Suppressor macrophage treated with lipopolysaccharide for 4 hours (primary cell): ENCODE results near the gene NDE1.
"Not testable (repeated sequence)": the region's sequence is repeated elsewhere in the genome, so short reads cannot be mapped to it uniquely, and the experiment has no call there.

Experiments used
- DNase-seq: peaks from one replicate; pipeline ENCODE4 v3.0.0-alpha.2; 2020

Gene NDE1

DNA sequence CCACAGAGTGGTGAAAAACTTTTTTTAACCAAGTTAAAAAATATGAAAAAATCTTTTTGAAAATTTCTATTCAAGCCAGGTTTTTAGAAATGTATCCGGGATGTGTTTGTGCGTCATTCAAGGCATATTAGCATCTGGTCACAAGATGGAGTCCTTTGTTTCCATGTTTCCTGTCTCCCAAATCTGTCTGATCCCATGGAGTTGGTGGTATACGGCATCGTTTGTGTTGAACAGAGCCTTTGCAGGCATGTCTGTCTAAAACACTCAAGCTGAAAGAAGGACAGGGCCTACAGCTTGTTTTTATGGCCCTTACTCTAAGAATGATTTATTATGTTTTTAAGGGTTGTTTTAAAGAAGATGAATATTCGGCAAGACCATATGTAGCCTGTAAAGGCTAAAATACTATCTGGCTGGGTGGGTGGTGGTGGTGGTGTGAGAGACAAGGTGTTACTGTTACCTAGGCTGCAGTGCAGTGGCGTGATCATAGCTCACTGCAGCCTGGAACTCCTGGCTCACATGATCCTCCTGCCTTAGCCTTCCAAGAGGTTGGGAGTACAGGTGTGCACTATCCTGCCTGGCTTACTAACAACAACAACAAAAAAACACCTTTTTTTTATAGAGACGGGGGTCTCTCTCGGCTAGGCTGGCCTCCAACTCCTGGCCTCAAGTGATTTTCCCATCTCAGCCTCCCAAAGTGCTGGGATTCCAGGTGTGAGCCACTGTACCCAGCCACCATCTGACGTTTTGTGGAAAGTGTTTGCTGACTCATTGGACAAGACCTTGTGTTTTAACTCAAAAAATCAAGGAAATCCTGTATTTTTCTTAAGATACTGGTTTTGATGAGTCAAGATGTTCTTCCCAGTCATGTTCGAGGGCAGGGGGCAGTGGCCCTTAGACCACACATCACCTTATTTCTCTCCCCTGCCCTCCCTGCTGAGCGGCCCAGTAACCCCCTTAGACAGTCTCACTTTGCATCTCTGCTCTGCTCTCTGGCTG is 52.2 kb downstream of the NDE1 start:
- no peak for DNase-seq

DNA sequence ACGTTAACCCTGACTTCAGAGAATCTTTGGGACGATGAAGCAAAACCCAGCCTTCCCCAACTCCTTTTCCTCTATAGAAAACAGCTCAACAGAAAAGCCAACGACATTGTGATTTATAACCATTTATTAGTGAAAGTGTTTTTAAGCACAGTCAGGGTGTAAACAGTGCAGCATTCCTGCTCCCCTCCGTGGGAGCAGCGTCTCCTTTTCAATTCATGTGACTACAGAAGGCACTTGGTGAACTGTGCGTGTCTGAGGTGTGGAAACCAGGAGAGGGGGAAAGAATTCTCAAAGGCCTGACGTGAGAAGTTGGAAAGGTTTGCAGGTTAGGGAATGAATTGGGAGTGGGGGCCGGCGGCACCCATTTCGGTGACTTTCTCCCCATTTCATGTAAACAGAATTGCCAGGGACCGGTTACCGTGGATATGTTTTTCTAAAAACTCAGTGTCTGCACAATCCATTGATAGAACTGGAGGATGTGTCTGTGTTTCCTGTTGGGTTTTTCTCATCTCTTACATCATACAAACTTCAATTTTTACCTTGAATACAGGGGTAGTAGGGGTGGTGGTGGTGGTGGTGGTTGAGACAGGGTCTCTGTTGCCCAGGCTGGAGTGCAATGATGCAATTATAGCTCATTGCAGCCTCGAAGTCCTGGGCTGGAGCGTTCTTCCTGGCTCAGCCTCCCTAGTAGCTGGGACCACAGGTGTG is 53.1 kb downstream of the NDE1 start:
- no peak for DNase-seq

DNA sequence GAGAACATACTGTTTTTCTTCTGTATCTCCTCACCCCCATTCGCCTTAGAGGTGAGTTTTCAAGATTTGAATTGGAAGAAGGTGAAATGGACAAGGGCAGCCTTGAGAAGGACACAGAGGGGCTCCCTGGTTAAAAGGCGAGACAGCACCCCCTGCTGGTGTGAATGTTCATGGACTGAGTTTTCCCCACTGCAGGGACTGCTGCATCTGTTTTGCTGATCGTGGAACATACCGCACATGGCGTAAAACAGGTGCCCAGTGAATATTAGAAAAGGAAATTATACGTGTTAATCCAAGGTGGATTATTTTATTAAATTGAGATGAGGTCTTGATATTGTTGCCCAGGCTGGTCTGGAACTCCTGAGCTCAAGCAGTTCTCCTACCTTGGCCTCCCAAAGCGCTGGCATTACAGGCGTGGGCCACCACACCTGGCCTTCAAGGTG is 54.5 kb downstream of the NDE1 start:
- peak; percentile 78 for DNase-seq

DNA sequence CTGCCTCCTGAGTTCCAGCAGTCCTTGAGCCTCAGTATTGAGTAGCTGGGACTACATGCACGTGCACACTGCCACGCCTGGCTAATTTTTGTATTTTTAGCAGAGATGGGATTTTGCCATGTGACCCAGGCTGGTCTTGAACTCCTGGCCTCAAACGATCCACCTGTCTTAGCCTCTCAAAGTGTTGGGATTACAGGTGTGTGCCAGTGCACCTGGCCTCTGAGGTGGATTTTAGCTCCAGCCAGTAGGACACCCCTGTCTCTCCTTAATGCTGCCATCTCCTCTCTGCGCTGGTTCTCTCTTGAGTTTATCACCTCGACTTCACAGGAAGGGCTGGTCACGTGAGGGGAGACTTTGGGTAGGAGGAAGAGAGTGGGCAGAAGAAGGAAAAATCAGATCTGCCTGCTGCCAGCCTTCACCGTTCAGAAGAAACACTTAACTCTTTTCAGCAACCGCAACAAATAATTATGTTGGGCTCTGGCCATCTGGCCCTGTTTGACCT is 55.1 kb downstream of the NDE1 start:
- DNase-seq, result no peak

DNA sequence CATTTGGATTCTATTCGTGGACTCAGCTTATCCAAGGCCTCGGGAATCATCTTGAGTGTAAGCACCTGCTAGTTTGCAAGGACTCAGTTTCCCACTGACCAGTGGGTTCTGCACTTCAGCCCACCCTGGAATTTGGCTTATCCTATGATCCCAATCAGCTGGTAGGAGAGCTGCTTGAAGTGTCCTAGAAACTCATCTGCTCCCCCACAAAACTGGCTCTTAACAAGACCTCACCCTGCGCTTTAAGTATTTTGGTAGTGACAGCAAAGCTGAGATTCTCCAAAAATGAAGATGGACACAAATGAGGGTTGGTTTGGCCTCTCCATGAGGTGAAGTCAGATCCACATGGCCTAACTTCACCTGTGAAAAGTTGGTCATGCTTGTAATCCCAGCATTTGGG is 57.3 kb downstream of the NDE1 start:
- DNase-seq, result no peak

DNA sequence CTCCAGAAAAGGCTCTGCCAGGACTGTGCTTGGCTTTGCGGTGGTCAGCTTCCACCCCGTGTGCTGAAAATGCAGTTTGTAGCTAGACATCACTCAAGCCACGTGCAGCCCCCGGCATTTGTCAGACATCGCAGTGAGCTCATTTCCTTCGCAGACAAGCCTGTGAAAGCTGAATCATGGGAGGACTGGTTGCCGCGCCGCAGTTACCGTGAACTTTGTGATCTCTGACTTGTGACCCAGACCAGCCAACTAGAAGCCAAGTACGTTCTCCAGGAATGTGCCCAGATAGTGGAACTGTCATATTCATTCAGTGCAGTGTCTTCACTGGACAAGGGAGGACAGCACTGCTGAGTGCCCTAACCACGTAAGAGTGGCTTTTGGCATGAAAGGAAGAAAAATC is 58.1 kb downstream of the NDE1 start:
- no peak for DNase-seq

DNA sequence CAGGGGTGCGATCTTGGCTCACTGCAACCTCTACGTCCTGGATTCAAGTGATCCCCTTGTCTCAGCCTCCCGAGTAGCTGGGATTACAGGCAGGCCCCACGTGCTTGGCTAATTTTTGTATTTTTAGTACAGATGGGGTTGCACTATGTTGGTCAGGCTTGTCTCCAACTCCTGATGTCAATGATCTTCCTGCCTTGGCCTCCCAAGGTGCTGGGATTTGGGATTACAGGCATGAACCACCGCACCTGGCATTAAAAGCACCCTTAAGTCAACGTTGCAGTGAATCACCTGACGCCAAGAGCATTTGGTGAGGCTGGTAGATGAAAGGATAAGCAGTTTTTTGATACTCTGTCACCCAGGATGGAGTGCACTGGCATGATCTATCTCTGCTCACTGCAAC is 59.0 kb downstream of the NDE1 start:
- DNase-seq, result no peak

DNA sequence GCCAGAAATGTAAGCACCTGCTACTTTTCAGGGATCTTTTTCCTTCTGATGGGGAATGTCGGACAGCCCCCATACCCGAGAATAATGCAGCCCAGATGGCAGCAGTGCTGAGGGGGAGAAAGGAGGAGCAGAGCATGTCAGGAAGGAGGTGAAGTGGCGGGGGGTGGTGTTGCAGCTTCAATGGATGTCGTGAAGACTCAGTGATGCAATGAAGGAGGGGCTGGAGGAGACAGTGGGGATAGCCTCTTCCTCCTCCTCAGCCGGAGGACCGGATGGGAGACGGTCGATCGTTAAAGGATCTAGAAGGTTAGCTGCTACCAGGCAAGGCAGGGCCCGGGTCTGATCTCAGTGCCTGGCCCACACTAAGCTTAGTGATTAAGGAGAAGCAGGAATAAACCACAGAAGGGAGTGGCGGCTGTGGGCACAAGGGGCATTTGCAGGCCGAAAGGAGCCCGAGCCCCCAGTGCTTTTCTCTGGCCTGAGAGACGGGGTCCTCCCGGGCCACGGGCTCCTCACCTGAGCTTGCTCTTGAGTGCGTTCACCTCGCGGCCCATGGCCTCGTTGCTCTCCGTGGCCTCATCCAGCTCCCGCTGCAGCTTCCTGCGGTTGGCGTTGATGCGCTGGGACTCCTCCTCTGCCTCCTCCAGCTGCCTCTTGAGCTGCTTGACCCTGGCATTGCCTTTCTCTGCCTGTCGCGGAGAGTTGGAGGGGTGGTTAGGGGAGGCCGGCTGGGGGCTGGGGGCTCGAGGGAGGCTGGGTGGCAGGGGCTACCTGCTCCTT is 64.5 kb downstream of the NDE1 start:
- no peak for DNase-seq

DNA sequence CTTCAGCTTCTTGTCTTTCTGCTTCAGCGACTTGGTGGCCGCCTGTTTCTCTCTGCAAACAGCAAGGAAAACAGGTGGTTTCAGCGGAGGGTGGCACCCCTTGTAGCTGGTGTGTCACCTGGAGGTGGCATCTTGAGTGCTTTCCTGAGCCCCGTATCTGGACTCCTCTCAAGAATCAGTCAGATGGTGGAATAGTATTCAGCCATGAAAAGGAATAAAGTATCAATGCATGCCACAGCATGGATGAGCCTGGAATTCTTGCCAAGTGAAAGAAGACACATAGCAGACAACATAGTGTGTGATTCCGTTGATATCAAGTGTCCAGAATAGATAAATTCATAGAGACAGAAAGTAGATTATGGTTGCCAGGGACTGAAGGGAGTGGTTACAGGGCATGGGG is 65.2 kb downstream of the NDE1 start:
- DNase-seq, result no peak

DNA sequence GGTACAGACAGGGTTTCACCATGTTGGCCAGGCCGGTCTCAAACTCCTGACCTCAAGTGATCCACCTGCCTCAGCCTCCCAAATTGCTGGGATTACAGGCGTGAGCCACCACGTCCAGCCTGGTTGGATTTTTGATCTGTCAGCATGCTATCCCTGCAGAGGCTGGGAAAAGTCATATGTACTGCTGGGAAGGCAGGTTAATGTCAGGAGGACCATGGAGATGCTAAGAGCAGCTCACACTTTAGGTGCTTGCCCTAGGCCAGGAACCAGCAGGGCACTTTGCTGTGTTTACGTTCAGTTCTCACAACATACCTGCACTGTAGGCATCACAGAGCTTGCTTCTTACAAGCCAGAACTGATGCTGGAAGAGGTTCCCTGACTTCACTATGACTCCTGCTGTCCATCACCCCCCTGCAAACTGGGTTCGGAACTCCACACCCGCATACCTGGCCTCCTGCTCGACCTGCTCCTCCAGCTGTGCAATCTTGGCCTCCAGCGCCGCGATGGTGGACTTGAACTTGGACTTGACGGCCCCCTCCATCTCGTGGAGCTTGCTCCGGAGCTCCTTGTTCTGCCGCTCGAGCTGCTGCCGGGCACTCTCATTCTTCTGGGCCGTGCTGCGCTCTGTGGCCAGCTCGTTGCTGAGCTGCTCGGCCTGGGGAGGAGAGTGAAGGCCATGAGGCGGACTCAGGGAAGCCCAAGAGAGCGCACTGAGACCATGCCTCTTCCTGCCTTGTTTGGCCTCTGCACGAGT is 66.8 kb downstream of the NDE1 start:
- no peak for DNase-seq

DNA sequence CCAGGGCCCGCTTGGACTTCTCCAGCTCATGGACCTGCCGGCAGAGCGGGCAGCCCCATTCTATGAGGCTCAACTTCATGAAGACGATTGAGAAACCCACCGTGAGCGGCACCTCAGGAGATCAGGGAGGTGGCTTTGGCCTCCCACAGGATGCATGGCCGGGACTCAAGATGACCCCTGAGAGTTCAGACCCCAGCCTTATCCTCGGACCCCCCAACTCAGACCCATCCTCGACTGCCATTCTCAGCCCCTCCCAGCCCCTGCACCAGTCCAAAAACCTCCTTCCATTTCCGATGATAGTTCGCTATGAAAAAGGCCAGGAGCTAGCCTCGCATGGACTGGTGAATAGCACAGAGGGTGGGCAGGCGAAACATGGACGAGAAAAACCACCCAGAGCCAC is 71.0 kb downstream of the NDE1 start:
- no peak for DNase-seq

DNA sequence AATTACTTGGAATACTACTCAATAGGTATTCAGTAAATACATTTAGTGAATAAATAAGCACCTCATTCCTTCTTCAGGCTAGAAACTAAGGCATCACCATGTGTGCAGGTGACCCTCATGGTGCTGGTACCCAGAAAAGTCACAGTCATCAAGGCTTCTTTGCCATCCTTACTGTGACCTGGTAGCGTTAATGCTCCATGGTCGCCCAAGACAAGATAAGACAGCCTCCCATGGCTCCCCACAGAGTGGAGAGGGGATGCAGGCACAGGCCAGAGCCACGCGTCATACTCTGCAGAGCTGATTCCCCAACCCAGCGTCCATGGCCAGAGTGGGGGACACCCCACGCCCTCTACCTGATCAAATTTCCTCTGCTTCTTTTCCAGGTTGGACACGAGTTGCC is 73.8 kb downstream of the NDE1 start:
- DNase-seq, result no peak

DNA sequence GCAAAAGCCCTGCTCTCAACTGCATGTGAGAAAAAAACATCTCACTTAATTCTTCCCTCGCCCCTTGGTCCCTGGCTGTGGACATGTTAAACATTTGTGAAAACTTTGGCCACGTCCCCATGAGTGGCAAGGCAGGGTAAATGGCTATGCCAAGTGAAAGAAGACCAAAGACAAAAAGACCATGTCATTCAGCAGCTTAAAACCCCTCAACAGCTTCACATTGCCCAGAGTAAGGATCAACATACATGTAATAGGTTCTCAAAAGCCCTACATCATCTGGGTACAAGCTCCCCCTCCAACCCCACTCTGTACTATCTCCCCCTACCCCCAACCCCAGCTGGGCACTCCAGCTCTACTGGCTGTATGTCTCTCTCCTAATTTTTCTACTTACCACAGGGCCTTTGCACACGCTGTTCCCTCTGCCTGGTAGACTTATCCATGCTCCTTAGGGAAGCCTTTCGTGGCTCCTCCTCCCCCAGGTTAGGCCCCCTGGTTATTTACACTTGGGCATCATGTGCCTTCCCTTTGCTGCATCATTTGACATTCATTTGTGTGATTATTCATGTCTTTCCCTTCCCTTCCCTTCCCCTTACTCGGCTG is 75.7 kb downstream of the NDE1 start:
- DNase-seq, result no peak

DNA sequence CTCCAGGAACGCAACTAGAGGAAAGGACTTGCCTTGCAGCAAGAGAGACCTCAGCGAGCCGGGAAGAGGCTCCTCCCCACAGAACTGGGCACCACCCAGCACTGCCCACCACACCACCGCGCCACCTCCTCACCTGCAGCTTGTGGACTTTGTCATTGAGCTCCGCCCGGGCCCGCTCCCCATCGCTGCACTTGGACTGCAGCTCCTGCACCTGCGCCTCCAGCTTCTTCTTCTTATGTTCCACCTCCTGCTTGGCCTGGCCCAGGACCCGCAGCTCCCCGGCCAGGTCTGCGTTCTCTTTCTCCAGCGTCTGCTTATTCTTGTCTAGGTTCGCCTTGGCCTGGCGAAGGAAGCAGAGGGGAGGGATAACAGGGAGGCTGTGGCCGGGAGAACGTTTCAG is 76.7 kb downstream of the NDE1 start:
- no peak for DNase-seq

DNA sequence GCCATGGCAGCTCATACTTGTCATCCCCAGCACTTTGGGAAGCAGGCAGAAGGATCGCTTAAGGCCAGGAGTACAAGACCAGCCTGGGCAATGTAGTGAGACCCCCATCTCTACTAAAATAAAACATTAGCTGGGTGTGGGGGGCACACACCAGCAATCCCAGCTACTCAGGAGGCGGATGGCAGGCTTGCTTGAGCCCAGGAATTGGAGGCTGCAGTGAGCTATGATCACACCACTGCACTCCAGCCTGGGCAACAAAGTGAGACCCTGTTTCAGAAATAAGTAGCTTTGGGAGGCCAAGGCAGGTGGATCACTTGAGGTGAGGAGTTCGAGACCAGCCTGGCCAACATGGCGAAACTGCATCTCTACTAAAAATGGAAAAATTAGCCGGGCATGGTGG is 77.7 kb downstream of the NDE1 start:
- DNase-seq, result not testable (repeated sequence)

DNA sequence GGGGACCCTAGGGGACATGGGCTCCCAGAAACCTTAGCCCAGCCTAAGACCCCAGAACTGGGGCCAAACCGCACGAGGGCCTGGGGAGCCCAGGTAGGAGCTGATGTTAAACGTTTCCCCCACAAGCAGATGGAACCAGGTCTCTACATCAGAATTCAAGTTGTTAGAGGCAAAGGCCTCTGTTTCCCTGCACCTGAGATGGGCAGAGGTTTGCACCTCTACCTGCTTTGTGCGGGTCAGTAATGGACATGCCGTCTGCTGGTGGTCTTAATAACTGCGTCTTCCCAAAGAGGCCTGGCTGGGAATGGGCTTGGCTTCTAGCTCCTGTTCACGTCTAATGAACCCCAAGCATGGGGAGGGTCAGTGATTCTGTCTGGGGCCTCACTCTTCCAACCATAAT is 79.1 kb downstream of the NDE1 start:
- no peak for DNase-seq

DNA sequence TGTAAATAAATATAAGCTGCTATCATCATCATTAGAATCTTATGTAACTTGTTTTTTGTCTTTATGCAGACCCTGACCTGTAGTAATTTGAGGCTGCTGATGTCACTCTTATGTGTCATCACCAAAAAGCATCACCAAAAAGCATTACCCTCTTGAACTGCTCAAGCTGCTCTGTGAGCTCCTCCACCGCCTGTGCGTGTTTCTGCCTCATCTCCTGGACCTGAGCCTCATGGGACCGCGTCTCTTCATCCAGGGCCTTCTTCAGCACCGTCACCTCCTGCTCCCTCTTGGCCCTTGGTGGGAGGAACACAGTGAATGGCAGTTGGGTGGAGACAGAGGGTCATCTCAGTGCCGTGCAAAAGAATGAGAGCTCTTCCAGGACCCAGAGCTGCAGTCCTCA is 82.4 kb downstream of the NDE1 start:
- no peak for DNase-seq

DNA sequence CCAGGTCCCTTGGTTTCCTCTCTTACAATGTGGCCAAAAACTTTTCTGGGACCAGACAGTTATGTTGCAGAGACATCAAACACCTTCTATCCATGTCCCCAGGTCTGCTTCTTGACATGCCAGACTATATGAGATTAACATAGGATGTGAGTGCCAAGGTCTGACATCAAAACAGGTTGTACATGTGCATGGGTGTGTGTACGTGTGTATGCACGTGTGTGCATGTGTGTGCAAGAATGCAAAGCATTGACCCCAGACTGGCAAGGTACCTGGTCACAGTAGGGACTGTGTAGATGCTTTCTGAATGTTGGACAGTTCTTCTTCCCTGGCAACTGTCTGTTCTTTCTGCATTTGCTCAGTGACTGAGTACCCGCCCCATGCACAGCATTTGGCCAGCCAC is 85.6 kb downstream of the NDE1 start:
- DNase-seq, result no peak

DNA sequence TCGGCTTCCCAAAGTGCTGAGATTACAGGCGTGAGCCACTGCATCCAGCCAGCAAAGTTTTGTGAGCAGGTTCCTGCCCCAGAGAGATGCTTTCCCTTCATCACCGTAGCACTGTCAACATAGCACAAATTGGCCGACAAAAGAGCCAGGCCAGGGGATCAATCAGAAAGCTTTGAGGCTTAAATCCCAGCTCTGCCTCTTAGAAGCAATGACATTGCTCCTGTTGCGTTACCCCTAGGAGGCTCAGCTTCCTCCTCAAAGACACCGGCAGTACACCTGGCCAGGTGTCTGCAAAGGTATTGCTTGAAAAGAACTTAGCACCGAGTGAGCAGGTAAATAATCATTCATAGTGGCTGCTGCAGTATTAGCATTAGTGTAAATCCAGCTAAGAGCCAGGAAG is 86.5 kb downstream of the NDE1 start:
- DNase-seq, result no peak

DNA sequence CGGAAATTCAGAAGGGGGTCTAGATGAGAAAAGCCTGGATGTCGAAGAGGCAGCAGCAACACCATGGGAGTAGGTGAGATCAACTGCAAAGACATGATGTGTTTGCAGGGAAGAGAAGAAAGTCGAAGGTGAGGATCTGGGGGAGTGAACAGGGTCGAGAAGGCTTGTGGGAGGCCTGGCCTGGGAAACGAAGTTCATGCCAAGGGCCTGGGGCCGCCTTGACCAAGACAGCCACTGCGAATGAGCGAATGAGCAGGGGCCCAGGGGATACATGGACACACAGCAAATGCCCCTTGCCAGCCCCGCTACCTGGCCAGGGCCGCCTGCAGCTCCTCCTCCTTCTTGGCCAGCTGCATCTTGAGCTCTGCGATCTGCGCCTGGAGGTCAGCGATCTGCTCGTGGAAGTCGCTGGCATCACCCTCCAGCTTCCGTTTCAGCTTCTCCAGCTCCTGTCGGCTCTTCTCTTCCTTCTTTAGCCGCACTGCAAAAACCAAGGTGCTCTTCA is 87.1 kb downstream of the NDE1 start:
- no peak for DNase-seq

DNA sequence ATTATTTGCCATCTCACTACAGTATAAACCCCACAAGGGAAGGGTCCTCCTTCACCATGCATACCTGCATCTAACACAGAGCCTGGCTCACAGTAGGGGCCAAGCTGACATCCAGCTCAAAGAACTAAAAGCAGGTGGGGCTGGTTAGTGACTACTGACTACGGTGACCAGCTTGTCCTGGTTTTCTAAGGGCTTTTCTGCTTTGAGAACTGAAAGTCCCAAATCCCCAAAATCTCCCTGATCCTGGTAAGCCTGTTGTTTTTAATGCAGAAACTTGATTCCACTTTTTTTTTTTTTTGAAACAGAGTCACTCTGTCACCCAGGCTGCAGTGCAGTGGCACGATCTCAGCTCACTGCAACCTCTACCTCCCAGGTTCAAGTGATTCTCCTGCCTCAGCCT is 89.4 kb downstream of the NDE1 start:
- DNase-seq, result no peak

DNA sequence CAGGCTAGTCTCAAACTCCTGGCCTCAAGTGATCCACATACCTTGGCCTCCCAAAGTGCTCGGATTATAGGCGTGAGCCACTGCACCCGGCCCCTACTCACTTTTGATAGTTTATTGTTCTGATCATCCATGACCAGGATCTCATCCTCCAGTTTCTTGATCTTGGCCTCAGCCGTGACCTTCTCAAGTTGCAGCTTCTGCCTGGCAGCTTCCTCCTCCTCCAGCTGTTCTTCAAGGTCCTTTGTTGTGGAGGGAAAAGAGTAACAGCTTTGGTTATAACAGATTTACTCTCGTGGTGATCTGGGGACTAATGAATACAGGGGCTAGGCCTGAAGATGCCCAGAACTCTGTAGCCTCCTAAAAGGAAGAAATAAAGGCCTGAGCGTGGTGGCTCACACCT is 89.9 kb downstream of the NDE1 start:
- DNase-seq, result no peak
